Type B pancreatic cell (in vitro differentiated cells): ENCODE measurements around the gene MCTP1. TPM values are rescaled to one million over a fixed set of nuclear protein-coding genes. Genes with fewer than 3 reads are reported as not detected.
"Not testable (repeated sequence)": the region's sequence is repeated elsewhere in the genome, so short reads cannot be mapped to it uniquely, and the experiment has no call there.

ENCODE experiments used
- DNase-seq: peaks from one replicate; pipeline ENCODE4 v3.0.0; 2021; ENCODE audit warnings: mixed read lengths; ENCODE audit not compliant: unreplicated experiment; ENCODE audit errors: extremely low spot score
- H3K27ac Mint-ChIP-seq: 2 replicates; pipeline ENCODE4 v1.8.0; 2021; ENCODE audit warnings: mild to moderate bottlenecking, mixed read lengths
- H3K27me3 Mint-ChIP-seq: 2 replicates; pipeline ENCODE4 v1.8.0; 2021; ENCODE audit warnings: mixed read lengths
- H3K36me3 Mint-ChIP-seq: 2 replicates; pipeline ENCODE4 v1.8.0; 2021; ENCODE audit warnings: mixed read lengths
- H3K4me1 Mint-ChIP-seq: one replicate; pipeline ENCODE4 v1.8.0; 2021; ENCODE audit warnings: mixed read lengths; ENCODE audit not compliant: unreplicated experiment
- H3K4me3 Mint-ChIP-seq: 2 replicates; pipeline ENCODE4 v1.8.0; 2021; ENCODE audit warnings: mild to moderate bottlenecking, mixed read lengths
- H3K9me3 Mint-ChIP-seq: 2 replicates; pipeline ENCODE4 v1.8.0; 2021; ENCODE audit warnings: mixed read lengths
- total RNA-seq: library from RNA; stranded (reverse); gene quantifications from 2 replicates; pipeline ENCODE4 v1.2.1, GENCODE V29; 2021; ENCODE audit warnings: low replicate concordance
- TF ChIP-seq, protein P1 (sequence below): fragments of 200-600 bp; sonication (generic); conservative IDR thresholded peaks from 2 replicates; pipeline ENCODE4 v1.5.0; 2021; ENCODE audit warnings: antibody characterized with exemption, mild to moderate bottlenecking

Gene MCTP1
- total RNA-seq, 1 donor from 2014 or later, result 4.6 TPM

DNA sequence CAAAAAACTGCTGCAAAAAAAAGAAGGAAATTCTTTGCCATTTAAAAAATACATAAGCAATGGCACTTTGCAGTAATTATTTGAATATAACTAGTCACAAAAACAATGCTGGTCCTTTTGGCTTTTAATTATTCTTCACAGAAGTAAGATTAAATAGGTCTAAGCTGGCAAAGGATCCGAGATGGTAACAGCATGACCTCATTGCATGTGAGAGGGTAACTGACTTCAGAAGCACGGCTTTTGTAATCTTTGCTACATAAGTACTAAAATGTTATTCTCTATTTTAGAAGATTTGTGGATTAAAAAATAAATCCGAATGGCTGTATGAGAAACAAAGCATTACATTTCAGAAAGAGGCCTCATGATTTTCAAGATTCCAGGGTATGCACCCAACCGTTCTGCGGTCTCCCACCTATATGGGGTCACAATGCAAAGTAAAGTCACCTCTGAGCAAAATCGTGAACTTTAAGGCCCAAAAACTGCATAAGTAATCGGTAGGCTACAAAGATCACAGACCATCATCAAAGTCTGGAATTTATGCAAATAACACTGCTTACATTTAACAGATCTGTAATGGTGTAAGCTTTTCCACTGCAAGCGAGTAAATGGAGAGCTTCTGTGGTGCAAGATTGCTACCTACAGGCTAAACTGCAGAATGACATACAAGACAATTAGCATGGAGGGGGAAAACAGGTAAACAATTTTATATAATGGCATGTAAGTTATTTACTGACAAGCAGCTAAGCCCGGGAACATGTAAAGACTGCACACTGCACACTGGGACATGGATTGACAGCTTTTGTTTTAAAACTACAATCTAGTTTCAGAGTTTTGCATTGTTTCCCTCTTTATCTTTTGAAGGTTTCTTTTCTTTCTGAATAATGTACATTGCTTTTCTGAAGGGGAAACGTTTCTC is 434.8 kb downstream of the MCTP1 start:
- no peaks in the 10 kb centered on the region for H3K9me3 Mint-ChIP-seq
- no peaks in the 10 kb centered on the region for H3K4me1 Mint-ChIP-seq
- H3K4me3 Mint-ChIP-seq, result no peak overlapping the region
- no peak for DNase-seq
- H3K27me3 Mint-ChIP-seq, result no peaks in the 10 kb centered on the region
- H3K36me3 Mint-ChIP-seq, result peaks cover 4% of the 10 kb centered on the region
- TF ChIP-seq, protein P1, sequence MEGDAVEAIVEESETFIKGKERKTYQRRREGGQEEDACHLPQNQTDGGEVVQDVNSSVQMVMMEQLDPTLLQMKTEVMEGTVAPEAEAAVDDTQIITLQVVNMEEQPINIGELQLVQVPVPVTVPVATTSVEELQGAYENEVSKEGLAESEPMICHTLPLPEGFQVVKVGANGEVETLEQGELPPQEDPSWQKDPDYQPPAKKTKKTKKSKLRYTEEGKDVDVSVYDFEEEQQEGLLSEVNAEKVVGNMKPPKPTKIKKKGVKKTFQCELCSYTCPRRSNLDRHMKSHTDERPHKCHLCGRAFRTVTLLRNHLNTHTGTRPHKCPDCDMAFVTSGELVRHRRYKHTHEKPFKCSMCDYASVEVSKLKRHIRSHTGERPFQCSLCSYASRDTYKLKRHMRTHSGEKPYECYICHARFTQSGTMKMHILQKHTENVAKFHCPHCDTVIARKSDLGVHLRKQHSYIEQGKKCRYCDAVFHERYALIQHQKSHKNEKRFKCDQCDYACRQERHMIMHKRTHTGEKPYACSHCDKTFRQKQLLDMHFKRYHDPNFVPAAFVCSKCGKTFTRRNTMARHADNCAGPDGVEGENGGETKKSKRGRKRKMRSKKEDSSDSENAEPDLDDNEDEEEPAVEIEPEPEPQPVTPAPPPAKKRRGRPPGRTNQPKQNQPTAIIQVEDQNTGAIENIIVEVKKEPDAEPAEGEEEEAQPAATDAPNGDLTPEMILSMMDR, result peak; percentile 92
- no peak overlapping the region for H3K27ac Mint-ChIP-seq

DNA sequence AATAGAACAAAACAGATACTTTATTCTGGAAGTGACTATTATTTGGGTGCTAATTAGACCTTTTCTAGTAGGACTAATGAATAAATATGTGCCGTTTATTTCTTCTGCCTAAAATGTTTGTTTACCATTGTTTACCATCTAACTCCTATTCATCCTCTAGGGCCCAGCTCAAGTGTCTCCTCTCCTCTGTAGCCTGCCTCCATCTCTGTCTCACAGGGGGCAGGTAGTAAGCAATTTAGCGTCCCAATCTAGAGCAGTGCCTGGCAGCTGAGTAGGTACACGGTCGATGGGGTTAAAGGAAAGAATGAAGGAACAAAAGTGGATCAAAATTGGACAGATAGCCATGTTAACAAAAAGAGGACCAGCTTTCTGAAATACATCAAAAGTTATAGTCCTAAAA is 435.6 kb downstream of the MCTP1 start:
- TF ChIP-seq, protein P1, result no peak
- no peak for DNase-seq
- H3K27ac Mint-ChIP-seq, result no peak overlapping the region

DNA sequence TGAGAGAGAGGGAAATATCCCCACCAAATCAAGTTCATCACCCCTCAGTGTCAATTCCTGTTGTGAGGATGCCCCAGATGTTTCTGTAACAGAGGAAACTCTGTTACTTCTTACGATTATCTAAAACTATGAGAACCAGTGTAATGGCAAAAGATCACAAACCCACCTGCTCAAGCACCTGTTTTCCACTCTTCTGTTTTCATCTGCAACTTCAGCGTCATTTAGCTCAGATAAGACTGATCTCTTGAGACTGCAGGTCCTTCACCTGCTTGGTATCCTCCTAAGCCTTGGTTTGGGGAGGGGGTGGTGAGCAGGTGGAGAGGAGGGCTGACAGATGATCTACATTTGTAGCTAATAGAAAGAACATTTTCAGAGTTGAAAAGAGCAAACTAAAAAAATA is 437.2 kb downstream of the MCTP1 start:
- H3K36me3 Mint-ChIP-seq, result peaks cover 4% of the 10 kb centered on the region
- H3K4me1 Mint-ChIP-seq, result no peaks in the 10 kb centered on the region
- no peaks in the 10 kb centered on the region for H3K9me3 Mint-ChIP-seq
- H3K27ac Mint-ChIP-seq, result no peak overlapping the region
- no peaks in the 10 kb centered on the region for H3K27me3 Mint-ChIP-seq
- TF ChIP-seq, protein P1, result no peak
- DNase-seq, result no peak
- no peak overlapping the region for H3K4me3 Mint-ChIP-seq

More for the DNA sequence above, 435.6 kb downstream of the MCTP1 start:
- Mint-ChIP-seq H3K27me3 (no peaks in the 10 kb centered on the region), H3K36me3 (peaks cover 4% of the 10 kb centered on the region), H3K4me1 (no peaks in the 10 kb centered on the region), H3K4me3 (no peak overlapping the region), H3K9me3 (no peaks in the 10 kb centered on the region)

DNA sequence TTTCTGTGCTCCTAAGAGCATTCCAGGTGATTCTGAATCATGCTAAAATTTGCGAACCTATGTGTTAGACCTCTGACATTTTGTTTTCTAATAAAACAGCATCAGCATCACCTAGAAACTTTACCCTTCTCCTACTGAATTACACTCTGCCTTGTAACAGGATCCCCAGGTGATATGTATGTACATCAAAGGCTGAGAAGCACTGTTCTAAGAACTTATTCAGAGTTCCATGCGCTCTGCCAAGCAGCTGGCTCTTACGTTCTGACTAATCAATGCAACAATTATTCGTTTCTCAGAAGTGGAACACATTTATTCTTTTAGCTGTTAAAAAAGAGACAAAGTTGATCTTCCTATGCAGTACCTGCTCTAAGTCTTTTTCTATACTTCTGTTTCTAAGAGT is 437.9 kb downstream of the MCTP1 start:
- H3K27me3 Mint-ChIP-seq, result no peaks in the 10 kb centered on the region
- H3K9me3 Mint-ChIP-seq, result no peaks in the 10 kb centered on the region
- no peaks in the 10 kb centered on the region for H3K4me1 Mint-ChIP-seq
- DNase-seq, result no peak
- no peak overlapping the region for H3K4me3 Mint-ChIP-seq
- no peak overlapping the region for H3K27ac Mint-ChIP-seq
- peaks cover 4% of the 10 kb centered on the region for H3K36me3 Mint-ChIP-seq
- TF ChIP-seq, protein P1, result no peak

DNA sequence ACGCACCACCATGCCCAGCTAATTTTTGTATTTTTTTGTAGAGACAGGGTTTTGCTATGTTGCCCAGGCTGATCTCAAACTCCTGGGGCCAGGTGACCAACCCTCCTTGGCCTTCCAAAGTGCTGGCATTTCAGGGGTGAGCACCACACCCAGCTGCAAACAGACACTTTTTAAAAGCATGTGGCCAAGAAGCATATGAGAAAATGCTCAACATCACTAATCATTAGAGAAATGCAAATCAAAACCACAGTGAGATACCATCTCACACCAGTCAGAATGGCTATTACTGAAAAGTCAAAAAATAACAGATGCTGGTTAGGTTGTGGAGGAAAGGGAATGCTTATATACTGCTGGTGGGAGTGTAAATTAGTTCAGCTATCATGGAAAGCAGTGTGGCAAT is 439.2 kb downstream of the MCTP1 start:
- not testable (repeated sequence) for H3K9me3 Mint-ChIP-seq, H3K27me3 Mint-ChIP-seq, H3K36me3 Mint-ChIP-seq, H3K27ac Mint-ChIP-seq, H3K4me1 Mint-ChIP-seq, DNase-seq, H3K4me3 Mint-ChIP-seq

DNA sequence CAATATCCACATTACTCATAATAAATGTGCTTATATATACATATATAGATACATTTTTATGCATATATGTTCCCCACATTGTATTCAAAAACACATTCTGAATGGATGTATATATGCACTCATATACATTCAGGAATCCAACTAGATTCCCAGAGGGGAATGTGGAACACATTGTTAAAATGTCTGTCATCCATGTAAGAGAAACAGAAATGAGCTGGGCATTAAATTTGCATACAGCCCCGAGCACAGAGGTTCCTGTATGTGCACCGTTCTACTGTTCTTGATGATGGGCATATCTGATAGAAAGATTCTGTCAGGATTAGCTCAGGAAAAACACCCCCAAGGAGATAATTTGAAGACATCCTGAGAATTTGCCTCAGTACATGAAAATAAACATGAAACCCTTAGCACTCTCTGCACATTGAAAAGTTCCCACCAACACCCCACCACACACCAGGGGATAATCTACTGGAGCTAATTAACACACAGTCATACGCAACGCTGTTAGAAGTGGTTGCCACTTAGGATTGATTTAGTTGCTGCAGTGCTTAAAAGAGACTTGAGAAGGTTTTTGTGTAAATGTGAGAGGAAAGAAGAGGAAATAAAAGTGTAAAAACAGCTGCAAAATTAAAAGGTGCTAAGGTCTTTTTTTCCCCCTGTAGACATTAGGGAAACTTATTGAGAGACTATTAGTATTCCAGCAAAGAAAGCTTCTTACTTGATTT is 443.1 kb downstream of the MCTP1 start:
- Mint-ChIP-seq H3K4me1 (no peaks in the 10 kb centered on the region), H3K9me3 (no peaks in the 10 kb centered on the region), H3K36me3 (peaks cover 5% of the 10 kb centered on the region), H3K27ac (no peak overlapping the region), H3K27me3 (no peaks in the 10 kb centered on the region), H3K4me3 (no peak overlapping the region)
- TF ChIP-seq, protein P1, result no peak
- DNase-seq, result no peak
